ENCODE results near the gene CITED2. TPM values are rescaled to one million over a fixed set of nuclear protein-coding genes. Genes with fewer than 3 reads are reported as not detected.
"Not testable (repeated sequence)": the region's sequence is repeated elsewhere in the genome, so short reads cannot be mapped to it uniquely, and the experiment has no call there.

CITED2 gene
- total RNA-seq, 1 experiment from 2014 or later: 256 TPM

DNA sequence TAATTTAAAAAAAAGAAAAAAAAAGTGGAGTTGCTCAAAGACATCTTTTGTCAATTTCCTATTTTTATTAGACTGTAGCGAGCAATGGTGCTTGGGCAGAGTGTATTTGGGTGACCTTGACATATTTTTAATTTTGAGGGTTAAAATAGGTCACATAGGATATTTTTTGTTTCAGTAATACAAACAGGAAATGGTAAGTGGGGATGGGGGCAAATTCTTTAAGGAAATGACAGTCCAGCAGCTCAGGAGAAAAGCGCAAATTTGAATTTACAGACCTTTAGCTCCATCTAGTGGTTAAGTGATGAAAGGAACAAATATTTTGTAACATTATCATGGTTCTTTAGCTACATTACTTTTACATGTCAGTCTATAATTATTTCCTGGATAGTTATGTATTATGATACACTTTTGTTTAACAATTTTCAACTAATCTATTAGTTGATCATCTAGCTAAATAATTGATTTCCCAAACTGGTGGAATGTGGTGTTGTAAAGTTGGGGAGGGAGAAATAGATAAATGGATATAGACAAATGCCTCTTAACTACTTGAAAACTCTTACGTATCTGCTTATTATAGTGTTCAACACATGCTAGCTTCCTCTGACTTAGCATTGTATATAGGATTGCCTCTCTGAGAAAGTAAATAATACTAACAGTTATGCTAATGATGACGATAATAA is 10.0 kb downstream of the CITED2 start:
- peak; percentile 66 for DNase-seq (ENCODE audit: low read depth)

DNA sequence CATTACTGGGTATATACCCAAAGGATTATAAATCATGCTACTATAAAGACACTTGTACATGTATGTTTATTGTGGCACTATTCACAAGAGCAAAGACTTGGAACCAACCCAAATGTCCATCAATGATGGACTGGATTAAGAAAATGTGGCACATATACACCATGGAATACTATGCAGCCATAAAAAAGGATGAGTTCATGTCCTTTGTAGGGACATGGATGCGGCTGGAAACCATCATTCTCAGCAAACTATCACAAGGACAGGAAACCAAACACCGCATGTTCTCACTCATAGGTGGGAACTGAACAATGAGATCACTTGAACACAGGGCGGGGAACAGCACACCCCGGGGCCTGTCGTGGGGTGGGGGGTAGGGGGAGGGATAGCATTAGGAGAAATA is 10.7 kb downstream of the CITED2 start:
- not testable (repeated sequence) for DNase-seq (ENCODE audit: low read depth)

DNA sequence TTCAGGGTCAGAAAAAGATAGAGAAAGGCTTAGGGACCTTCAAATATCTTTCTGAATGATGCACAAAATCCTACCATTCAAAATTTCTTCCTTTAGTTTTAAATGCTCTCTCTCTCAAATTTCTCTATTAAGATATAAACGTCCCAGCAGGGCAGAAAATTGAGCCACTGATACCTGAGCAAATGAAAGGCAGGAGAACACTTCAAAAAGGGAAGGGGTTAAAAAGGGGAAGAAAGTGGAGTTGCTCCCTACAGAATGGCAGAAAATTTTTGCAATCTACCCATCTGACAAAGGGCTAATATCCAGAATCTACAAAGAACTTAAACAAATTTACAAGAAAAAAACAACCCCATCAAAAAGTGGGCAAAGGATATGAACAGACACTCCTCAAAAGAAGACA is 11.3 kb downstream of the CITED2 start:
- DNase-seq (ENCODE audit: low read depth): not testable (repeated sequence)

DNA sequence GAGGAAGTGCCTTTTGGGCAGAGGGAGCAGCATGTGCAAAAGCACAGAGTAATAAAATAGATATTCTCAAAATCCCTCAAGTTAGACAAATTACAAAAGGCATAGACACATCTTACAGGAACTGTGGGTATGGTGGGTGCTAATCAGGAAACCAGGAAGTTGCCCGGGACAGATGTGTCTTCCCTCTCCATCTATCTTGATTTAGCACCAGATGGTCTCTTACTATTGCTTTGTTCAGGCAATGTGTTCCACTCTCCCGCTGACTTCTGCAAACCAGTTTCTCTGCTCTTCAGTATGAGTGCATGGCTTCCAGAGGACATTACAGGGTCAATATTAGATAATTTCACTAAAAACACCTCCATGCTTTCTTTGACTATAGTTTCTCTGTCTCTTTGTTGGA is 13.2 kb downstream of the CITED2 start:
- no peak for DNase-seq (ENCODE audit: low read depth)

DNA sequence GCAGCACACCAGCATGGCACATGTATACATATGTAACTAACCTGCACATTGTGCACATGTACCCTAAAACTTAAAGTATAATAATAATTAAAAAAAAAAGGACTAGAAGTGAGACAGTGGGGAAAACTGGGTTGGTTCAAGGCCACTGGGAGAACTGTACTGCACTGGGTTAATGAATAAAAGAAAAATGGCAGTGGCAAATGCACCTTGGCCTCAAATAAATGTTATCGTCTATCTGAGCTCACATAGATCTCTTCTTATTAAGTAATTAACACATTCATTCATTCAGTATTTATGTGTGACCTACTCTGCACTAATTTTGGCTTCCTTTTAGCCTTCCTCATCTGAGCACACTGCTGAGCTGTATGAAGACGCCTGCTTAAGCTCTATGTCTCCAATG is 17.5 kb downstream of the CITED2 start:
- no peak for DNase-seq (ENCODE audit: low read depth)

DNA sequence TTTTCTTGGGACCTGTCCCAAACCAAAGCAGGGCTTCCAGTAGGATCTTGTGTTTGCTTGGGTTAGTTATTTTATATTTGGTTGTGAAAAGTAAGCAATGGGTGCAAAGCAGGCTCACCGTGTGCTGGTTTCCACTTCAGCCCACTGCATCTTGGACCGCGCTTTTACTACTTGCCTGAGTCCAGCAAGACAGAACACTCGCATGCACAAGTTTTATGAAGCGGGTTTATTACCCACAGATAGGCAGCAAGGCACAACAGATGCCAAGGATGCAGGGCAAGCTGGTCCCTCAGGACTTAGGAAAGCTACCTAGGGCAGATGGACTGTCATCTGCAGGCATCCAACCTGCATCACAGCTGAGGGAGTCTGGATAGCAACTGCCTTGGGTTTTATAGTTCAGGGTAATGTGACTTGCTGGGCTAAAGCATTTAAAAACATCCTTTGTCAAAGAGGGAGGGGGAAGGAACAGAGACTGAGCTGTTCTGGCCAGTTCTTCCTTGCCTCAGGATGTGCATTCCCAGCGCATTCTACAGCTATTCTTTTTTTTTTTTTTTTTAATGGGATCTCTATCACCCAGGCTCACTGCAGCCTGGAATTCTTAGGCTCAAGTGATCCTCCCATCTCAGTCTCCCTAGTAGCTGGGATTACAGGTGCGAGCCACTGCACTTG is 18.5 kb downstream of the CITED2 start:
- DNase-seq (ENCODE audit: low read depth): no peak

DNA sequence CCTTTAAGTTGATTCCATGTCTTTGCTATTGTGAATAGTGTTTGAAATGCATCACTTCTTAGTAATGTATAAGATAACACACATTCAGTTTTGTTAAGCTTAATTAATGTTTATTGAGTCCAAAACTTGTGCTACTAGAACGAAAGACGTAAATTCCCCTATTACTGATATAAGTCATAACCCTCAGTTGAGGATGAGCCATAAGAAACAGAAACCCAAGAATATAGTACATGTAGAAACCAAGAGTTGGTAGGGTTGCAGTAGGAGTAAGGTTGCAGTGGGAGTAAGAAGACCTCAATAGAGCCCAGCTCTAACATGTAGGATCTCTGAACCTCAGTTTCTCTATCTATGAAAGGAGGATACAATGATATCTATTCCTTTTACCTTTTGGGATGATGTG is 19.3 kb downstream of the CITED2 start:
- DNase-seq (ENCODE audit: low read depth): no peak

DNA sequence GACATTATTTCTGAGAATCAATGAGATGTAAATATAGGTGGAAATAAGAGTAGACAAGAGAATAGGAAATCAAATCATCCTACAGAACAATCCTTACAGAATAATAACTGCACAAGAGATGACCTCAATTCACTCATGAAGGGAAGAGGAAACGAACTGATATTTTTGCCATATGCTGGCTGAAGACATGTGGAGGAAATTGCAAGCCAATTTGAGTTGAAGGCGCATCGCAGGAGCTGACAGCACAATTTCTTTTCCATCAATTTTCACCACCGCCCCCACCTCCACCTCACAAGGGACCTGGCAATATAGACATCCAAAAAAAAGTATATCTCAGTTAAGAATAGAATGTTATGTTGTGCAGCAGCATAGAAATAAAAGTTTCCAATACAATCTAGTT is 20.3 kb downstream of the CITED2 start:
- no peak for DNase-seq (ENCODE audit: low read depth)

DNA sequence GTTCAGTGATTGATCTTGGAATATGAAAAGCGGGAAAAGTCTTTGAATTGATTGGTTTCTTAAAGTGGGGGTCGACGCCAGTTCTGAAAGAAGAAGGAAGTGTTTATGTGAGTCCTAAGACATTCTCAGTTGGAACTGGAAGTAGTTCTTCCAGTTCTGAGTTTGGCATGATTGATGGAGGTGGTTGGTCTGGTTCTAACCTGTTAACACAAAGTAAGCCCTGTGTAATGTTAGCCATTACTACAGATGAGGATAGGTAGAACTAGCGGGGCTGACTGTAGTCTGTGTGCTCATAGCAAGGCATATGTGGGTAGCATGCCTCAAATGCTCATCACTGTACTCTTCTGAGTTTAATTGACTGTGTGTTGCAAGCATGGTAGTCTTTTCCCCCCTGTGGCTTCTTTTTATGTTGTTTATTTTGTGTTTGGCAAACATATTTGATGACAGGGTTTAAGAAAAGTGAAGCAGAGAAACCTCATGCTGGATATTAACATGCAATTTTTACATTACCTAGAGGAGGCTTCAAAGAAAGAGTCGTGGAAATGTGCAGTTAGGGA is 24.9 kb downstream of the CITED2 start:
- DNase-seq (ENCODE audit: low read depth): peak; percentile 31

DNA sequence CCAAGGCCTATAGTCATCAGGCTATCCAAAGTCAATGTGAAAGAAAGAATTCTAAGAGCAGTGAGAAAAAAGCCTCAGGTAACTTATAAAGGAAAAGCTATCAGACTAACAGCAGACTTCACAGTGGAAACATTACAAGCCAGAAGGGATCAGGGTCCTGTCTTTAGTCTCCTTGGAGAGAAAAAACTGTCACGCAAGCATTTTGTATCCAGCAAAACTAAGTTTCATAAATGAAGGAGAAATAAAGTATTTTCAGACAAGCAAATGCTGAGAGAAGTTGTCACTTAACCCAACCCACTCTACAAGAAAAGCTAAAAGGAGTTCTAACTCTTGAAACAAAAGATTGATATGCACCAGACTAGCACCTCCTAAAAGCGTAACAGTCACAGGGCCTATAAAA is 28.1 kb downstream of the CITED2 start:
- DNase-seq (ENCODE audit: low read depth): no peak

DNA sequence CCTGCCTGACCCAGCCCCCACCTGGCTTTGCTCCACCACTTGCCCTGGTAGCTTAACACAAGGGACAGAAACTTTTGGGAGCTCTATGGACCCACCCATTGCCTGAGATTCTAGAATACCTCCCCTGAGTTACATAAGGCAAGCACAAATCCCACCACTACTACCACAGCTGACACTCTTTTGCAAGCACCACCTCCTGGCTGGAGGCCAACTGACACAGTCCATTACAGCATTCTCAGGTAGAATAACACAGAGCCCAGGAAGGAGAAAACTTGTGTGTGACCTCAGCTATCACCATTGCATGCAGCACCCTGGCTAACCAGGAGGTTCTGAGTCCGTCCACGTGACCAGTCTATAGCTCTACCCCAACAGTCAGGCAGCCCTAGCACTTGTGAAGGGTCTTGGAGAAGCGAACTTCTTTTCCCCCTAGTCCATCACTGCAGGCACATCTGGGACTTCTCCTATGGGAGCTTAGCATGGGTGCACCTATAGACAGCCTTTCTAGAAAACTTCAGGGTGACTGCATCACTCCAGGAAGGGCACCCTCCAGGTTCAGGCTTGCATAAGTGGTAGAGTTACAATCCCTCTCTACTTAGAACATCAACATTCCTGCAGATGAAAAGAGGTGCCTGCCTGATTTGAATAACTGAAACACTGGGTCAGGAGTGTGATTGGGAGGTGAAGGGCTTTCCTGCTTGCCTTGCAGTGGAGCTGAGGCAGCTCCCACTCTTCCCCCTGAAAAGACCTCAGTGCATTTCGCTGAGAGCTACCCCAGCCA is 30.1 kb downstream of the CITED2 start:
- DNase-seq (ENCODE audit: low read depth): no peak

DNA sequence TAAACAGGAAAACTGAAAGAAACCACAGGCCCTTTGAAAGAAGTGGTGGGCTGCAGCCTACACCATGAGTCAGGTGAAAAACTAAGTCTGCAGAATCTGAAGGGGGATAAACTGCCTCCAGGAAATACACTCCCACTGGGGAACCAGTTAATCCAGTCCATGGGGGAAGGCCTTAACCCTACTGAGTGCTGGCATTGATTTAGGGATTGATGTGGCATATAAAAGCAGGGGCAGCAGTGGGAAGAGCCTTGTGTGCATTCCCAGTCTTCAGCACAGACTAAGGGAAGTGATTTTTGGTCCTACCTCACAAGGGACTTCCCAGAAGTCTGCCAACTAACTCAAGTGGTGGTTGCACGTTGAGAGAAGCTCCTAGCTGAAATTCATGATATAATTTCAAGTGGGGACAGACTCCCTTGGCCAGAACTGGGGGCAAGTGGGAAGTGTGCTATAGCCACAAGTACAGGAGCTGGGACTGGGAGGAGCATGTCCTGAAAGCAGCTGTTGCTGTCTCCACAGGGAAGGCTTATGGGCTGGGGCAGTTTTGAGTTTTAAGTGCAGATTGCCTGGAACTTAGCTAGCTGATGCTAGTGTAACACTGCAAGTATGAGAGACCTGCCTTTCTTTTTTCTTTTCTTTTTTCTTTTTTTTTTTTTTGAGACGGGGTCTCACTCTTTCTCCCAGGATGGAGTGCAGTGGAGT is 31.2 kb downstream of the CITED2 start:
- DNase-seq (ENCODE audit: low read depth): peak; percentile 61

DNA sequence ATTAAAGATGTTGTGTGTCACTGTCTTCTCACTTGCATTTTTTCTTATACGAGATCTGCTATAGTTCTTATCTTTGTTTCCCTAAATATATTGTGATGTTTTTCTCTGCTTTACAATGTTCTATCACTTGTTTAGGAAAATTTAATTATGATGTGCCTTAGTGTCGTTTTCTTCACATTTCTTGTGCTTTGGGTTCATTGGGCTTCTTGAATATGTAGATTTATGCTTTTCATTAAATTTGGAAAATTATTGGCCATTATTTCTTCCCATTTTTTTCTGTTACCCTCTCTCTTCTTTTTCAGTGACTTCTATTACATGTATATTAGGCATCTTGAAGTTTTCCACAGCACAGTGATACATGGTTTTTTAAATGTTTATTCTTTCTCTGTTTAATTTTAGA is 33.4 kb downstream of the CITED2 start:
- DNase-seq (ENCODE audit: low read depth): no peak

DNA sequence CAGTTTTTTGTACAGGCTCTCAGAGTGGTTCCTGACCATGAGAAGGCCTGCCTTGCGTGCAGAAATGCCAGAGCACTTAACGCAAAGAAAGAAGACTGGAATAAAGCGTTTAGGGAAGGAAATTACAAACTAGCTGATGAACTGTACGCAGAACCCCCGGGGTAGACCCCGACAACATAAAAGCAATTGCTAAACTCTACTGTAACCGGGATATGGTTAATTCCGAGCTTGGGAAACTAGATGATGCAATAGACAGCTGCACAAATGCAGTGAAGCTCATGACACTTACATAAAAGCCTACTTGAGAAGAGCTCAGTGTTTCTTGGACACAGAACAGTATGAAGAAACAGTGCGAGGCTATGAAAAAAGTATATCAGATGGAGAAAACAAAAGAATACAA is 35.7 kb downstream of the CITED2 start:
- DNase-seq (ENCODE audit: low read depth): peak; percentile 90

DNA sequence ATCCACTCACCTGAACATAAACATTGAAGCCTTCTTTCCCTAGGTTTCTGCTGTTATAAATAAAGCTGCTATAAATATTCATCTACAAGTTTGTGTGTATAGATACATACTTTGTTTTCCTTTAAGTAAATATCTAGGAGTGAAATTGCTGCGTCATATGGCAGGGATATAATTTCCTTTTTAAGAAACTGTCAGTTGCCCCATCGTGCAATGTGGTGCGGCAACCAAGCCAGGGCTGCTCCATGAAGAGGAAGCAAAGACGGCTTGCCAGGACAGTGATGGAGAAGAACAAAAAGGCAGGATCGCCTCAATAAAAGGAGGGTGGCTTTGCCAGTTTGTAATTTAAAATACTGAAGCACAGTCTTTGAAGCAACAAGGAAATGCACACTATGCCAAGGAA is 36.6 kb downstream of the CITED2 start:
- DNase-seq (ENCODE audit: low read depth): no peak

DNA sequence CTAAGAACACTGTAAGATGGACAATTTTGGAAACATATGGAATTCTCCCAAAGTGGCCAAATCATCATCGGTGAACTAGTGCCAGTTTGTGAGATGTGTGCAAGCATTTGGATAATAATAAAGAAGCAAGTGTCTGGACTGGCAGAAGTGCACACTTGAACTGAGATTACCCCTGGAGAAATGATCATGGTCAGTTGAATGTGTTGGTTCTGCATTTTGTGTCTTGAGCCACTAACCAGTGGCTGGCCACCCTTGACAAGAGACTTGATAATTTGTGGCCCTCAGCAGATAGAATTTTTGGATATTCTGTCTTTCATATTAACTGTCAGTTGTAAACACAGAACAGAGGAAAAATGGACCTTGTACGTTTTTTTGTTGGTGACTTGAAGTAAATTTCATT is 37.4 kb downstream of the CITED2 start:
- DNase-seq (ENCODE audit: low read depth): no peak

DNA sequence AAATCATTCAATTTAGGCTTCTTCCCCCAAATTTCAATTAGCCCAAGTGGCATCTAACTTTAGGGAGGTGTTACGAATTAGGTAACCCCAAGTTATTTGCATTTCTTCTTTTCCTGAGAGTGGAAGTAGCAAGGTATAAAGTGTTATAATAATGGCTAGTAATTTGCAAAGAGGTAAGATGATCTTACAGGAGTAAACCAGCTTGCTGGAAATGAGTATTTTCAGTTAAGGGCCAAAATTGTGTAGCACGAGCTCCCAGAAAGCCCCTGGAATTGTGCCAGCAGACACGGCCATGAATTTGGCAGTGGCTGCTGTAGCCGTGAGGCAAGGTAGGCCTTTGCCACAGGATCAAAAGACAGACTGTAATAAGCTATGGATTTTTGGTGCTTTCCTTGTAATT is 38.0 kb downstream of the CITED2 start:
- no peak for DNase-seq (ENCODE audit: low read depth)

DNA sequence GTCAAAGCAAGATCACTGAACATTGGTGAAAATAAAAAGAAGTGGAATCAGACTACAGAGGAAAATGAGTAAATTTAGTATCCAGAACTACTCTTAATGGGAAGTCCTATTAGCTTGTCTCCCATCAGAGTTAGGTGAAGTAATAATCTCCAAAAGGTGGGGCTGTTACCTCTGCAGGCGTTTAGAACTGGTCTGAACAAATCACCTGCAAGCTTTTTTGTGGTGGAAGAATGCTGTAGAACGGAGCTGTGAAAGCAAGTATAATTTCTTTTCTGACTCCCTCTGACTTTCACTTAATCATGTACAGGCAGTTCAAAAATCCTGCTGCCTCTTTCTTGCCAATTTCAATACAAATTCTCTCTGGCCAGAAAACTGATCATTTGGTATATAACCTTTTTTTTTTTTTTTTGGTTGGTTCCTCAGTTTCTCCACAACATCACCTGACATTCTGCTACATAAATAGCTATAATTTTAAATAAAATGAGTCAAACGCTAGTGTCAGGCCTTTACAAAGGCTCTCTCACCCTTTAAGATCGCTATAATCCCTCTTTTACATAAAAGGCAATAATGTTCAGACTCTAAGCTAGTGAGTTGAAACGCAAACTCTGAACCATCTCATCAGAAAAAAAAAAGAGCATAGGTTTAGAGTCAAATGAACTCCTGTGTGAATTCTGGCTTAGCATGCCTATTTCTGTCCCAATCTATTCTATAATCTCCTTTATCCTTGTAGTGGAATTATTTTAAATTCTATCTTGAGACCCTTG is 38.8 kb downstream of the CITED2 start:
- DNase-seq (ENCODE audit: low read depth): no peak

DNA sequence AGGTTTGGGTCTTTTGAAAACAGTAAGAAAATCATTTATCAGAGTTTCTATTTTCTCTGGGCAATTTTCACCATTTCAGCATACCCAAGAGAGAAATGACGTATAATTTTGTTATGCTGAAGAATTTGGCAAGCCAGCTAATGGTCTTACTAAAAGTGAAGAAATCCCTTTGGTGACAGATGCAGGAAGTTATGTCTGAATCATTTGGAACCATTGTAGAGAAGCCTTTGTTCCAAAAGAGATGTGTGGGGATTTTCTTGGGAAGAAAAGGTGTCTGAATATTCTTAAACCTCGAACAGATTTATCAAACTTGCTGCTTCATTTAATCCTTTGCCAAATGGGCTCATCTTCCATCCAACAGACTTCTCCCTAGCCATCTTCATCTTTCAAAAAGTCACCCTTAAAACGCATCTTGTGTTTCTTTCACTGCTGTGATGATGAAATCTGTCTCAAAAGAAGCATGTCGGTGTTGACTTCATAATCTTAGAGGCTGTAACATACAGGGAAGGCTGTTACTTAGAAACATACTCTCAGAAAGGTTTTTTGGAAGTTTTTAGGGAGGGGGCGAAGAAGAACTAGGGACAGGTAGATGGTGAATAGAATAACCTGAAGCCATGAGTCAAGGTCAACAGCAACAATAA is 39.5 kb downstream of the CITED2 start:
- DNase-seq (ENCODE audit: low read depth): peak; percentile 92

DNA sequence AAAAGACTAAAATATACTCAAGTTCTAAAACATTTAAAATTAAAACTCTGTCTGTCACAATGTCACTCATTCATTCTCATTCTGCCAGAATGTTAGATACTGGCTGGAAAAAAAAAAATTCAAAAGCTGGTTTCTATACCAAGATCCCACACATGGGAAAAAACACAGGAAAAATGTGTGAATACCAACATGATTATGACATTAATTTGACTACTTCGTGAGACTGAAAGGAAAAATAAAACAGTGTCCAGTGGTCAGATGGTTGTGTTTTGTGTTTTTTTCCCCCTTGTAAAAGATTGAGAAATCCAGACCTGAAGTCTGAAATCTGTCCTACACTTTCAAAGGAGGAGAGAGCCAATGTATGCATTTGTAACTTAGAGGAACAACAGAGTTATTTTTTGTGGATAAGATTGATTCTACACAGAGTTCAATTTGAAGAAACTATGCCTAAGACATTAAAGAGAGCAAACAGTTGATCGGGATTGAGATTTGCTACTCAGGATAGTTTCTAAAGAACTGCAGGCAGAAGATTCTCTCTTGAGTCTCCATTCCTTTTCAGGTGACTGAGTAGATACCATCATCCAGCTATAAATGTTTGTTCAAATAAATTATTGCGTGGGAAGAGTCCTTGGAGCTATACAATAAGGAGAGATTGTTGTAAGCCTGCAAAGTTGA is 43.5 kb downstream of the CITED2 start:
- no peak for DNase-seq (ENCODE audit: low read depth)

Measured in LHCN-M2 (cell line).